WTC11 (cell line): Measurements from ENCODE around the gene KCNK16. TPM values are rescaled to one million over a fixed set of nuclear protein-coding genes. Genes with fewer than 3 reads are reported as not detected.

Experiments used
- ATAC-seq: fragments of 200-7000 bp; cut with Tn5 transposase; 2 replicates; pipeline ENCODE4 v1.10.0; 2021; ENCODE audit warnings: mild to moderate bottlenecking, moderate library complexity
- CTCF ChIA-PET: fragments of 300-600 bp; sonication (Branson Sonifier 250); formaldehyde crosslinking; loops from one replicate; lab custom pipeline; 2021; ENCODE audit warnings: antibody characterized with exemption; lab: Charles Lee
- POLR2A ChIA-PET: fragments of 350-600 bp; sonication (Branson Sonifier 250); formaldehyde crosslinking; loops from one replicate; lab custom pipeline; 2021; ENCODE audit warnings: antibody characterized with exemption; lab: Charles Lee
- DNase-seq: peaks from one replicate; pipeline ENCODE4 v3.0.0; 2021; ENCODE audit warnings: low spot score
- H3K27ac Mint-ChIP-seq: 2 replicates; pipeline ENCODE4 v1.8.0; 2021; ENCODE audit warnings: mixed read lengths
- H3K27me3 Mint-ChIP-seq: 2 replicates; pipeline ENCODE4 v1.8.0; 2021; ENCODE audit warnings: low read depth, mild to moderate bottlenecking, moderate library complexity, mixed read lengths
- H3K36me3 Mint-ChIP-seq: 2 replicates; pipeline ENCODE4 v1.8.0; 2021; ENCODE audit warnings: mixed read lengths
- H3K4me1 Mint-ChIP-seq: 2 replicates; pipeline ENCODE4 v1.8.0; 2022; ENCODE audit warnings: mixed read lengths
- H3K4me3 Mint-ChIP-seq: 2 replicates; pipeline ENCODE4 v1.8.0; 2021; ENCODE audit warnings: mild to moderate bottlenecking, moderate library complexity, mixed read lengths
- H3K9me3 Mint-ChIP-seq: 2 replicates; pipeline ENCODE4 v1.8.0; 2021; ENCODE audit warnings: mixed read lengths
- CREM ChIP-seq: sonication (generic); formaldehyde crosslinking; IDR thresholded peaks from 2 replicates; pipeline ENCODE4 v1.8.1; 2022; ENCODE audit warnings: mild to moderate bottlenecking, missing genetic modification reagents, moderate library complexity
- FOXJ3 ChIP-seq: sonication (generic); formaldehyde crosslinking; IDR thresholded peaks from 2 replicates; pipeline ENCODE4 v1.9.0; 2021; ENCODE audit warnings: missing genetic modification reagents, mild to moderate bottlenecking, borderline replicate concordance
- GRHL2 ChIP-seq: fragments of 250-450 bp; sonication (Bioruptor Pico); IDR thresholded peaks from 2 replicates; pipeline ENCODE4 v1.8.0; 2022; ENCODE audit warnings: mild to moderate bottlenecking, moderate library complexity; ENCODE audit not compliant: insufficient replicate concordance, severe bottlenecking
- KAT7 ChIP-seq: sonication (generic); formaldehyde crosslinking; IDR thresholded peaks from 2 replicates; pipeline ENCODE4 v1.8.1; 2023; ENCODE audit warnings: missing genetic modification reagents, mild to moderate bottlenecking, borderline replicate concordance
- MXD4 ChIP-seq: fragments of 250-450 bp; sonication (Bioruptor Pico); IDR thresholded peaks from 2 replicates; pipeline ENCODE4 v1.8.0; 2021; ENCODE audit warnings: mild to moderate bottlenecking, moderate library complexity, borderline replicate concordance
- NFYB ChIP-seq: sonication (generic); formaldehyde crosslinking; conservative IDR thresholded peaks from 2 replicates; pipeline ENCODE4 v1.8.0; 2022; ENCODE audit warnings: low read depth, missing genetic modification reagents
- TEAD4 ChIP-seq: sonication (generic); formaldehyde crosslinking; IDR thresholded peaks from 2 replicates; pipeline ENCODE4 v1.8.0; 2022; ENCODE audit warnings: mild to moderate bottlenecking, missing genetic modification reagents
- TP53 ChIP-seq: sonication (generic); formaldehyde crosslinking; IDR thresholded peaks from 2 replicates; pipeline ENCODE4 v1.8.1; 2023; ENCODE audit warnings: mild to moderate bottlenecking, missing genetic modification reagents
- total RNA-seq: library from RNA; stranded (reverse); gene quantifications from 3 replicates; pipeline ENCODE4 v1.2.3, GENCODE V29; 2021
- TF ChIP-seq, protein P1 (sequence below): fragments of 250-450 bp; sonication (Bioruptor Pico); IDR thresholded peaks from 2 replicates; pipeline ENCODE4 v1.9.0; 2021; ENCODE audit warnings: mild to moderate bottlenecking, borderline replicate concordance
- TF ChIP-seq, protein P2 (sequence below): sonication (generic); formaldehyde crosslinking; IDR thresholded peaks from 2 replicates; pipeline ENCODE4 v1.8.1; 2023; ENCODE audit warnings: mild to moderate bottlenecking, missing genetic modification reagents, moderate library complexity
- TF ChIP-seq, protein P3 (sequence below): fragments of 250-450 bp; sonication (Bioruptor Pico); IDR thresholded peaks from 2 replicates; pipeline ENCODE4 v2.1.2; 2022; ENCODE audit warnings: mild to moderate bottlenecking, moderate library complexity
- TF ChIP-seq, protein P4 (sequence below): sonication (generic); formaldehyde crosslinking; IDR thresholded peaks from 2 replicates; pipeline ENCODE4 v1.8.1; 2023; ENCODE audit warnings: mild to moderate bottlenecking, missing genetic modification reagents, moderate library complexity
- TF ChIP-seq, protein P5 (sequence below): sonication (generic); formaldehyde crosslinking; IDR thresholded peaks from 2 replicates; pipeline ENCODE4 v1.8.0; 2022; ENCODE audit warnings: missing genetic modification reagents
- TF ChIP-seq, protein P6 (sequence below): sonication (generic); formaldehyde crosslinking; IDR thresholded peaks from 2 replicates; pipeline ENCODE4 v1.8.0; 2022; ENCODE audit warnings: mild to moderate bottlenecking, missing genetic modification reagents

KCNK16 gene
- total RNA-seq, 1 experiment from 2014 or later = not detected

DNA sequence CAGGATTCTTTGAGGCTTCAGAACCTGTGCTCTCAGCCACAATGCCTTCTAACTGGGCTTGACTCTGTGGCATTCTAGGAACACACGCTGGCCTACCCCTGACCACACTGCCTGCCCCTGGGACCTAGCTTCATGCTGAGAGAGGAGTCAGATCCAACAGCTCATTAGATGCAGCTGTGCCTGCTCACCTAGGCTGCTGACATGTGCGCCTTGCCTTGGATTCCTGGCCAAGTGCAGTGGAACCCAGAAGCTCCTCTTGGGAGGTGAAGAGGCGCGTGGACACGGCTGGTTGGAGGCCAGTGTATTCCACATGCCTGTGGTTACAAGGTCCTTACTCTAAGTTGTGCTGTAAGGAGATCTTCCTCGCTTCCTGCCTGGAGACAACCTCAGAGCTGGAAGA, 24.7 kb upstream of the KCNK16 start (continued):
- TF ChIP-seq, protein P1, sequence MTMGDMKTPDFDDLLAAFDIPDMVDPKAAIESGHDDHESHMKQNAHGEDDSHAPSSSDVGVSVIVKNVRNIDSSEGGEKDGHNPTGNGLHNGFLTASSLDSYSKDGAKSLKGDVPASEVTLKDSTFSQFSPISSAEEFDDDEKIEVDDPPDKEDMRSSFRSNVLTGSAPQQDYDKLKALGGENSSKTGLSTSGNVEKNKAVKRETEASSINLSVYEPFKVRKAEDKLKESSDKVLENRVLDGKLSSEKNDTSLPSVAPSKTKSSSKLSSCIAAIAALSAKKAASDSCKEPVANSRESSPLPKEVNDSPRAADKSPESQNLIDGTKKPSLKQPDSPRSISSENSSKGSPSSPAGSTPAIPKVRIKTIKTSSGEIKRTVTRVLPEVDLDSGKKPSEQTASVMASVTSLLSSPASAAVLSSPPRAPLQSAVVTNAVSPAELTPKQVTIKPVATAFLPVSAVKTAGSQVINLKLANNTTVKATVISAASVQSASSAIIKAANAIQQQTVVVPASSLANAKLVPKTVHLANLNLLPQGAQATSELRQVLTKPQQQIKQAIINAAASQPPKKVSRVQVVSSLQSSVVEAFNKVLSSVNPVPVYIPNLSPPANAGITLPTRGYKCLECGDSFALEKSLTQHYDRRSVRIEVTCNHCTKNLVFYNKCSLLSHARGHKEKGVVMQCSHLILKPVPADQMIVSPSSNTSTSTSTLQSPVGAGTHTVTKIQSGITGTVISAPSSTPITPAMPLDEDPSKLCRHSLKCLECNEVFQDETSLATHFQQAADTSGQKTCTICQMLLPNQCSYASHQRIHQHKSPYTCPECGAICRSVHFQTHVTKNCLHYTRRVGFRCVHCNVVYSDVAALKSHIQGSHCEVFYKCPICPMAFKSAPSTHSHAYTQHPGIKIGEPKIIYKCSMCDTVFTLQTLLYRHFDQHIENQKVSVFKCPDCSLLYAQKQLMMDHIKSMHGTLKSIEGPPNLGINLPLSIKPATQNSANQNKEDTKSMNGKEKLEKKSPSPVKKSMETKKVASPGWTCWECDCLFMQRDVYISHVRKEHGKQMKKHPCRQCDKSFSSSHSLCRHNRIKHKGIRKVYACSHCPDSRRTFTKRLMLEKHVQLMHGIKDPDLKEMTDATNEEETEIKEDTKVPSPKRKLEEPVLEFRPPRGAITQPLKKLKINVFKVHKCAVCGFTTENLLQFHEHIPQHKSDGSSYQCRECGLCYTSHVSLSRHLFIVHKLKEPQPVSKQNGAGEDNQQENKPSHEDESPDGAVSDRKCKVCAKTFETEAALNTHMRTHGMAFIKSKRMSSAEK (CRISPR knock-in tag) = no peak
- no peak for TF ChIP-seq KAT7 (CRISPR knock-in tag)
- TF ChIP-seq, protein P2, sequence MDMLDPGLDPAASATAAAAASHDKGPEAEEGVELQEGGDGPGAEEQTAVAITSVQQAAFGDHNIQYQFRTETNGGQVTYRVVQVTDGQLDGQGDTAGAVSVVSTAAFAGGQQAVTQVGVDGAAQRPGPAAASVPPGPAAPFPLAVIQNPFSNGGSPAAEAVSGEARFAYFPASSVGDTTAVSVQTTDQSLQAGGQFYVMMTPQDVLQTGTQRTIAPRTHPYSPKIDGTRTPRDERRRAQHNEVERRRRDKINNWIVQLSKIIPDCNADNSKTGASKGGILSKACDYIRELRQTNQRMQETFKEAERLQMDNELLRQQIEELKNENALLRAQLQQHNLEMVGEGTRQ (CRISPR knock-in tag) = no peak
- no peak for TF ChIP-seq MXD4
- TF ChIP-seq CREM (CRISPR knock-in tag) = no peak
- no peak for TF ChIP-seq NFYB (CRISPR knock-in tag)
- no peak for TF ChIP-seq GRHL2 (CRISPR knock-in tag)

DNA sequence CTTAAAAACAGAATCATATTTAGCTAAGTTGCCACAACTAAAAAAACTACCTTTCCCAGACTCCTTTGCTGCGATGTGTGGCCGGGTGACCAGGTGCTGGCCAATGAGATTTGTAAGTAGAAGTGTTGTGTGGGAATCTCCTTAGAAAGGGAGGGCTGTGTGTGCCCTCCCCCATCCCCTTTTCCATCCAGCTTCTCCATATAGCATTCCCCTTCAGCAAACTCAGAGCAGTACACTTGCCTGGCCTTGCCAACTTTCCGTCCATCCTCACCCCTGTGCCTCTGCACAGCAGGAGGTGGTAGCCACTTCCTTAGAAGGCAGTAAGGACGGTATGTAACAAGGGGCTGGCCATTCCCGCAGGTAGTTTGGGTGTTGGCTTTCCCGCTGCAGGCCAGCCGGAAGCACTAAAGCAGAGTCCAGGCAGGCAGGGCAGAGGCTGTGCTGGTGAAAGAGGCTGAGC, 22.3 kb upstream of the KCNK16 start:
- H3K9me3 Mint-ChIP-seq = peaks cover 3% of the 10 kb centered on the region
- no peak overlapping the region for H3K27ac Mint-ChIP-seq
- TF ChIP-seq NFYB (CRISPR knock-in tag) (peak; percentile 62), FOXJ3 (no peak), TEAD4 (CRISPR knock-in tag) (no peak), TP53 (CRISPR knock-in tag) (0 out of 2 replicates have a peak, but pooled peaks have one; percentile 28)
- TF ChIP-seq, protein P3, sequence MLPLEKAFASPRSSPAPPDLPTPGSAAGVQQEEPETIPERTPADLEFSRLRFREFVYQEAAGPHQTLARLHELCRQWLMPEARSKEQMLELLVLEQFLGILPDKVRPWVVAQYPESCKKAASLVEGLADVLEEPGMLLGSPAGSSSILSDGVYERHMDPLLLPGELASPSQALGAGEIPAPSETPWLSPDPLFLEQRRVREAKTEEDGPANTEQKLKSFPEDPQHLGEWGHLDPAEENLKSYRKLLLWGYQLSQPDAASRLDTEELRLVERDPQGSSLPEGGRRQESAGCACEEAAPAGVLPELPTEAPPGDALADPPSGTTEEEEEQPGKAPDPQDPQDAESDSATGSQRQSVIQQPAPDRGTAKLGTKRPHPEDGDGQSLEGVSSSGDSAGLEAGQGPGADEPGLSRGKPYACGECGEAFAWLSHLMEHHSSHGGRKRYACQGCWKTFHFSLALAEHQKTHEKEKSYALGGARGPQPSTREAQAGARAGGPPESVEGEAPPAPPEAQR = no peak
- TF ChIP-seq, protein P4, sequence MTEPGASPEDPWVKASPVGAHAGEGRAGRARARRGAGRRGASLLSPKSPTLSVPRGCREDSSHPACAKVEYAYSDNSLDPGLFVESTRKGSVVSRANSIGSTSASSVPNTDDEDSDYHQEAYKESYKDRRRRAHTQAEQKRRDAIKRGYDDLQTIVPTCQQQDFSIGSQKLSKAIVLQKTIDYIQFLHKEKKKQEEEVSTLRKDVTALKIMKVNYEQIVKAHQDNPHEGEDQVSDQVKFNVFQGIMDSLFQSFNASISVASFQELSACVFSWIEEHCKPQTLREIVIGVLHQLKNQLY = no peak
- TF ChIP-seq, protein P2 (CRISPR knock-in tag) = peak; percentile 86
- TF ChIP-seq, protein P5, sequence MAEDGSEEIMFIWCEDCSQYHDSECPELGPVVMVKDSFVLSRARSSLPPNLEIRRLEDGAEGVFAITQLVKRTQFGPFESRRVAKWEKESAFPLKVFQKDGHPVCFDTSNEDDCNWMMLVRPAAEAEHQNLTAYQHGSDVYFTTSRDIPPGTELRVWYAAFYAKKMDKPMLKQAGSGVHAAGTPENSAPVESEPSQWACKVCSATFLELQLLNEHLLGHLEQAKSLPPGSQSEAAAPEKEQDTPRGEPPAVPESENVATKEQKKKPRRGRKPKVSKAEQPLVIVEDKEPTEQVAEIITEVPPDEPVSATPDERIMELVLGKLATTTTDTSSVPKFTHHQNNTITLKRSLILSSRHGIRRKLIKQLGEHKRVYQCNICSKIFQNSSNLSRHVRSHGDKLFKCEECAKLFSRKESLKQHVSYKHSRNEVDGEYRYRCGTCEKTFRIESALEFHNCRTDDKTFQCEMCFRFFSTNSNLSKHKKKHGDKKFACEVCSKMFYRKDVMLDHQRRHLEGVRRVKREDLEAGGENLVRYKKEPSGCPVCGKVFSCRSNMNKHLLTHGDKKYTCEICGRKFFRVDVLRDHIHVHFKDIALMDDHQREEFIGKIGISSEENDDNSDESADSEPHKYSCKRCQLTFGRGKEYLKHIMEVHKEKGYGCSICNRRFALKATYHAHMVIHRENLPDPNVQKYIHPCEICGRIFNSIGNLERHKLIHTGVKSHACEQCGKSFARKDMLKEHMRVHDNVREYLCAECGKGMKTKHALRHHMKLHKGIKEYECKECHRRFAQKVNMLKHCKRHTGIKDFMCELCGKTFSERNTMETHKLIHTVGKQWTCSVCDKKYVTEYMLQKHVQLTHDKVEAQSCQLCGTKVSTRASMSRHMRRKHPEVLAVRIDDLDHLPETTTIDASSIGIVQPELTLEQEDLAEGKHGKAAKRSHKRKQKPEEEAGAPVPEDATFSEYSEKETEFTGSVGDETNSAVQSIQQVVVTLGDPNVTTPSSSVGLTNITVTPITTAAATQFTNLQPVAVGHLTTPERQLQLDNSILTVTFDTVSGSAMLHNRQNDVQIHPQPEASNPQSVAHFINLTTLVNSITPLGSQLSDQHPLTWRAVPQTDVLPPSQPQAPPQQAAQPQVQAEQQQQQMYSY (CRISPR knock-in tag) = no peak
- TF ChIP-seq, protein P6, sequence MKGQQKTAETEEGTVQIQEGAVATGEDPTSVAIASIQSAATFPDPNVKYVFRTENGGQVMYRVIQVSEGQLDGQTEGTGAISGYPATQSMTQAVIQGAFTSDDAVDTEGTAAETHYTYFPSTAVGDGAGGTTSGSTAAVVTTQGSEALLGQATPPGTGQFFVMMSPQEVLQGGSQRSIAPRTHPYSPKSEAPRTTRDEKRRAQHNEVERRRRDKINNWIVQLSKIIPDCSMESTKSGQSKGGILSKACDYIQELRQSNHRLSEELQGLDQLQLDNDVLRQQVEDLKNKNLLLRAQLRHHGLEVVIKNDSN = peak; percentile 88
- TF ChIP-seq, all 79 proteins: peak for 4
- Mint-ChIP-seq H3K27me3 (no peaks in the 10 kb centered on the region), H3K4me3 (no peak overlapping the region), H3K36me3 (no peaks in the 10 kb centered on the region), H3K4me1 (peaks cover 27% of the 10 kb centered on the region)
- DNase-seq (peak; percentile 45), ATAC-seq (peak; percentile 55)
- ChIA-PET CTCF (interaction anchor here (2.6 kb wide), 1 partner anchor 18 kb away, joined by 12 read pairs; no protein-coding TSS in a partner anchor), POLR2A (no interaction called here)
